ENCODE measurements around the gene LPIN1. TPM values are rescaled to one million over a fixed set of nuclear protein-coding genes. Genes with fewer than 3 reads are reported as not detected.

LPIN1 gene
- total and polyA plus RNA-seq, 2 of the 8 experiments (the other 6 are each of a cell fraction or from before 2014, with no cell fraction given): 4.3 to 9.8 TPM

- Histone ChIP-seq H4K5ac (ENCODE audit: insufficient read length, low read depth, low read length) (no peak overlapping the region), H3K4ac (replicated peaks; ENCODE audit: insufficient read length, low read depth, low read length) (no peak overlapping the region), H4K20me1 (replicated peaks in 1 of 2; ENCODE audit: control insufficient read depth in 1 of 2, insufficient read depth in 2 of 2, low read length in 2 of 2) (peaks cover 0 to 2% of the 10 kb centered on the region in 2 experiments), H4K91ac (replicated peaks; ENCODE audit: insufficient read length, low read length) (no peak overlapping the region), H3K79me1 (ENCODE audit: low read depth, low read length) (no peaks in the 10 kb centered on the region), H3K4me2 (ENCODE audit: insufficient read depth in 1 of 2, low read depth in 2 of 2, low read length in 2 of 2) (no peak overlapping the region), H3K23ac (ENCODE audit: insufficient read length) (no peak overlapping the region), H3K36me3 (ENCODE audit: control insufficient read depth in 2 of 4, insufficient read depth in 4 of 4, low read length in 3 of 4) (peaks cover 0 to 8% (median 0%) of the 10 kb centered on the region in 4 experiments; a peak in 4 of 8 replicates), H3K4me3 (ENCODE audit: extremely low read depth in 1 of 4, insufficient read depth in 2 of 4, low read depth in 3 of 4, low read length in 4 of 4) (no peak overlapping the region), H3K27me3 (replicated peaks in 1 of 4; ENCODE audit: control insufficient read depth in 3 of 4, extremely low read depth in 1 of 4, insufficient read depth in 3 of 4, low read length in 3 of 4) (no peaks in the 10 kb centered on the region), H2BK15ac (ENCODE audit: low read length) (no peak overlapping the region), H2BK20ac (ENCODE audit: low read length) (no peak overlapping the region), H3K4me1 (replicated peaks in 1 of 4; ENCODE audit: control insufficient read depth in 3 of 4, insufficient read depth in 4 of 4, low read length in 3 of 4) (peaks cover 0 to 3% (median 1%) of the 10 kb centered on the region in 4 experiments; a peak in 3 of 7 replicates), H3K9ac (replicated peaks in 1 of 4; ENCODE audit: extremely low read depth in 1 of 4, low read depth in 3 of 4, low read length in 3 of 4) (no peak overlapping the region), H2BK120ac (replicated peaks; ENCODE audit: low read depth, low read length) (no peak overlapping the region), H3K14ac (ENCODE audit: insufficient read length) (no peak overlapping the region), H3K27ac (ENCODE audit: low read depth, low read length) (no peak overlapping the region), H2AK5ac (ENCODE audit: low read depth, low read length) (no peak overlapping the region), H3K56ac (replicated peaks; ENCODE audit: insufficient read length, low read depth, low read length) (no peak overlapping the region), H2BK5ac (ENCODE audit: low read depth, low read length) (no peak overlapping the region), H3K18ac (ENCODE audit: extremely low read depth, low read length) (no peak overlapping the region), H2BK12ac (ENCODE audit: low read depth, low read length) (no peak overlapping the region), H3K9me3 (ENCODE audit: insufficient read depth in 2 of 2, low read depth in 1 of 2, low read length in 1 of 2) (no peaks in the 10 kb centered on the region), H3K79me2 (ENCODE audit: control insufficient read depth in 1 of 2, insufficient read depth in 2 of 2, low read length in 2 of 2) (no peaks in the 10 kb centered on the region), H4K8ac (ENCODE audit: extremely low read depth, insufficient read depth, low read length) (no peak overlapping the region), H2AFZ (ENCODE audit: low read length) (no peak overlapping the region), H3K23me2 (ENCODE audit: low read depth, low read length) (no peaks in the 10 kb centered on the region)
- DNase-seq (ENCODE audit: low read depth in 1 of 2, low spot score in 2 of 2) (no peak), FAIRE-seq (no peak)
- CTCF ChIA-PET (ENCODE audit: partially characterized antibody): interaction anchor here (0.7 to 10.8 kb wide), 14 partner anchors 8 to 1230 kb away, joined by 3 to 217 read pairs (median 4); partner anchors contain the start of gene LPIN1
- POLR2A ChIA-PET (ENCODE audit: partially characterized antibody): no interaction called here
- WGBS, 2 experiments (ENCODE audit: extremely low coverage in 1 of 2, insufficient coverage in 1 of 2, insufficient read length in 1 of 2, insufficient replicate concordance in 2 of 2, low coverage in 1 of 2, low lambda C conversion rate in 2 of 2, missing lambda C conversion rate in 1 of 2): 96% methylated on average over 24 of the region's 24 CpGs; no CpG with 5 or more reads in 1 of the 2 experiments
- TF ChIP-seq ATF3 (IDR thresholded peaks at IDR 0.05; ENCODE audit: insufficient read depth, low read depth, low read length): no peak
These were observed 30.8 kb downstream of the LPIN1 start for GRCh38 chr2:11777066-11777782.

Measured in H1 (cell line).